Activated T-cell treated with anti-CD3 and anti-CD28 coated beads for 4 hours (primary cell): Measurements from ENCODE around the gene SNAPC2.
A peak's percentile ranks its signal among the peaks of the same experiment; 100 is the strongest.
"Not testable (repeated sequence)": the region's sequence is repeated elsewhere in the genome, so short reads cannot be mapped to it uniquely, and the experiment has no call there.

Experiments used
- DNase-seq: peaks from one replicate; pipeline ENCODE4 v3.0.0-alpha.2; 2020

SNAPC2 gene

GRCh38 chr19:7941895-7942596 is 21.9 kb downstream of the SNAPC2 start:
- DNase-seq: no peak

GRCh38 chr19:7942981-7943443 is 22.9 kb downstream of the SNAPC2 start:
- no peak for DNase-seq

- DNase-seq: peak; percentile 97
These were observed 23.5 kb downstream of the SNAPC2 start, which contains the start of gene TIMM44 for GRCh38 chr19:7943444-7944176. TSS of gene TIMM44 (minus strand) at chr19:7943666. CDS start at chr19:7943651, 15 bp downstream.

- DNase-seq: peak; percentile 84
These were observed 24.1 kb downstream of the SNAPC2 start for GRCh38 chr19:7944177-7944761.

- no peak for DNase-seq
These were observed 27.8 kb downstream of the SNAPC2 start for GRCh38 chr19:7947939-7948338.

- DNase-seq: no peak
These were observed 32.9 kb downstream of the SNAPC2 start for GRCh38 chr19:7953060-7953459.

- no peak for DNase-seq
These were observed 33.4 kb downstream of the SNAPC2 start for GRCh38 chr19:7953576-7953975.

- no peak for DNase-seq
These were observed 35.6 kb downstream of the SNAPC2 start for GRCh38 chr19:7955696-7956095.

- DNase-seq: no peak
These were observed 39.1 kb downstream of the SNAPC2 start for GRCh38 chr19:7959211-7959610.

- DNase-seq: not testable (repeated sequence)
These were observed 40.9 kb downstream of the SNAPC2 start for GRCh38 chr19:7961082-7961481.

GRCh38 chr19:7961920-7962626 is 41.9 kb downstream of the SNAPC2 start:
- no peak for DNase-seq

GRCh38 chr19:7962644-7963268 is 42.6 kb downstream of the SNAPC2 start:
- DNase-seq: no peak

- DNase-seq: no peak
These were observed 43.4 kb downstream of the SNAPC2 start for GRCh38 chr19:7963566-7963965.

GRCh38 chr19:7965259-7965841 is 45.2 kb downstream of the SNAPC2 start:
- DNase-seq: no peak

GRCh38 chr19:7965921-7966665 is 46.0 kb downstream of the SNAPC2 start:
- no peak for DNase-seq

- DNase-seq: no peak
These were observed 48.1 kb downstream of the SNAPC2 start for GRCh38 chr19:7968008-7968795.

GRCh38 chr19:7968796-7969554 is 48.8 kb downstream of the SNAPC2 start:
- DNase-seq: no peak

GRCh38 chr19:7969555-7969939 is 49.4 kb downstream of the SNAPC2 start:
- DNase-seq: no peak

GRCh38 chr19:7970716-7971448 is 50.7 kb downstream of the SNAPC2 start:
- no peak for DNase-seq
